Cardiac fibroblast (primary cell): ENCODE data around the gene SLC38A4.

Experiments
- DNase-seq, 2 donors: peaks; one replicate each; pipeline versions ENCODE4 v3.0.0 to v3.0.0-alpha.2; 2010; ENCODE audit warnings: low read depth in 2 of 2
- H3K4me3 ChIP-seq, 2 donors: replicated peaks in 1 of 2; 1 replicate in 1 of 2; 2 replicates in 1 of 2; pipeline ENCODE4 v1.5.1; 2011; ENCODE audit warnings: low read depth in 2 of 2, low read length in 2 of 2, mild to moderate bottlenecking in 2 of 2, moderate library complexity in 1 of 2
- TF ChIP-seq, protein P1 (sequence below): IDR thresholded peaks from one replicate; pipeline ENCODE4 v1.5.1; 2011; ENCODE audit warnings: low read depth, mild to moderate bottlenecking, low read length, inconsistent platforms

Gene SLC38A4

DNA sequence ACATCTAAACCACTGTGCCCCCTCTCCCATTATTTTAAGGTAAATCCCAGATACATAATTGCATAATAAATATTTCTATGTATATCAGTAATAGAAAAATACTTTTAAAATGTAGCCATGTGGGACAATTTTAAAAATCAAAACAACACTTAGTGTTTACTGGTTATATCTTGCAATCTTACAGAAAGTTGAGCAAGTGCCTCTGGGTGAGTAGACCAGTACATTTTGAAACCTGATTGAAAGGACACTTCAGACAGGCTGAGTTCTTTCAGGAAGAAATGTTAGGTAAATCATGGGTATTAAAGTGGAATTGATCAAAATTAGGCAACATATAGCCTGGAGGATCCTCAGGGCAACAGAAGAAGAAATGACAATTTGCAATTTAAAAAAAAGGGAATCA is 7.2 kb downstream of the SLC38A4 start:
- H3K4me3 ChIP-seq = no peak overlapping the region
- TF ChIP-seq, protein P1, sequence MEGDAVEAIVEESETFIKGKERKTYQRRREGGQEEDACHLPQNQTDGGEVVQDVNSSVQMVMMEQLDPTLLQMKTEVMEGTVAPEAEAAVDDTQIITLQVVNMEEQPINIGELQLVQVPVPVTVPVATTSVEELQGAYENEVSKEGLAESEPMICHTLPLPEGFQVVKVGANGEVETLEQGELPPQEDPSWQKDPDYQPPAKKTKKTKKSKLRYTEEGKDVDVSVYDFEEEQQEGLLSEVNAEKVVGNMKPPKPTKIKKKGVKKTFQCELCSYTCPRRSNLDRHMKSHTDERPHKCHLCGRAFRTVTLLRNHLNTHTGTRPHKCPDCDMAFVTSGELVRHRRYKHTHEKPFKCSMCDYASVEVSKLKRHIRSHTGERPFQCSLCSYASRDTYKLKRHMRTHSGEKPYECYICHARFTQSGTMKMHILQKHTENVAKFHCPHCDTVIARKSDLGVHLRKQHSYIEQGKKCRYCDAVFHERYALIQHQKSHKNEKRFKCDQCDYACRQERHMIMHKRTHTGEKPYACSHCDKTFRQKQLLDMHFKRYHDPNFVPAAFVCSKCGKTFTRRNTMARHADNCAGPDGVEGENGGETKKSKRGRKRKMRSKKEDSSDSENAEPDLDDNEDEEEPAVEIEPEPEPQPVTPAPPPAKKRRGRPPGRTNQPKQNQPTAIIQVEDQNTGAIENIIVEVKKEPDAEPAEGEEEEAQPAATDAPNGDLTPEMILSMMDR = no peak
- DNase-seq = no peak

DNA sequence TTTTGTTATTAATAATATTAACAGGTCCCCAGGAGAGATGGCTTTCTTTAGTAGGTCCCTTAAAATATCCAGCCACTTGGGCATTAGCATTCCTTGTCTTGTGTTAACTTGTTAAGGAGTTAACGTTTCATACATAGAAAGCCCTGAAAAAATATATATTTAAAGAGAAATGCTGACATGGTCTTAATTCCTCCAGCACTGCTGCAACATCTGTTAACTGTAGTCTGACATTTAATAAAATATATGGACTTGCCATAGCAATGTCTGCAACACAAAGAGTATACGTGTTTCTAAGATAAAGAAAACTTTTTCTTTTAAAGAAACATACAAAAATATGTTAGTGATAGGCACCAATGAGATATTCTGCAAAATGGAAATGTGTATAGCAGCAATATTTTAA is 10.0 kb downstream of the SLC38A4 start:
- TF ChIP-seq, protein P1 = no peak

DNA sequence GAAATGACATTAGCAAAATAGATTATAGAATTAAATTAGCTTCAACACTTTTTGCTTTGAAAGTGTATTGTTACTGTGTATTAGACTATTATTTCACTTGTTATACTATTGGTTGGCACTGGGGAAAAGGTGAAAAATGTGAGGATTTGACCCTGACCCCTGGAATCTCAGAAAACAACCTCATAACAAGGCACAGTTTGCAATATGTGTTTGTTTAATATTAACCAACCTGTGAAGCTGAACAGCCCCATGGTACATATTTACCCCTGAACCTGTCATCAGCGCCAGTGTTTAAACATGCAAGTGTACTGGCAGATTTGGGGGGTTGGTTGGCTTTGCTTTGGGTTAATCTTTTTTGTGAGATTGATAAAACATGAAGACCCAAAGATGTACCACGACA is 11.7 kb downstream of the SLC38A4 start:
- no peak overlapping the region for H3K4me3 ChIP-seq
- TF ChIP-seq, protein P1 = no peak
- no peak for DNase-seq

More for the DNA sequence above, 10.0 kb downstream of the SLC38A4 start:
- no peak for DNase-seq
- no peak overlapping the region for H3K4me3 ChIP-seq

DNA sequence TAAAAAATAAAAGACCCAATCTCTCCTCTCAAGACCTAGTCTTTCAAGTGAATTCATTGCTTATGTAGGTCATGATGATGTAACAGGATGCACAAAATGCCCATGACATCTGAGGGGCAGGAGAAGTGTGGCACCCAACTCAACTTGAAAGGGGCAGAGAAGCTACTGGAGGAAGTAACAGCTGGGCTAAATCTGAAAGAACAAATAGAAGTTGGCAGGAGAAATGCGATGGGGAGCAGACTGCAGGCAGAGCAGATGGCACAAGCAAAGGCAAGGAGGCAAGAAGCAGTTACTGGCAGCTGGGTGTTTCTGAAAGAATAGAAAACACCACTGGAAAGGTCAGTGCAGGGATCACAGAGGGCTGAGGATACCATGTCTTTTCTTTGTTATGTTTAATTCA is 14.6 kb downstream of the SLC38A4 start:
- H3K4me3 ChIP-seq = no peak overlapping the region
- TF ChIP-seq, protein P1 = no peak
- no peak for DNase-seq

DNA sequence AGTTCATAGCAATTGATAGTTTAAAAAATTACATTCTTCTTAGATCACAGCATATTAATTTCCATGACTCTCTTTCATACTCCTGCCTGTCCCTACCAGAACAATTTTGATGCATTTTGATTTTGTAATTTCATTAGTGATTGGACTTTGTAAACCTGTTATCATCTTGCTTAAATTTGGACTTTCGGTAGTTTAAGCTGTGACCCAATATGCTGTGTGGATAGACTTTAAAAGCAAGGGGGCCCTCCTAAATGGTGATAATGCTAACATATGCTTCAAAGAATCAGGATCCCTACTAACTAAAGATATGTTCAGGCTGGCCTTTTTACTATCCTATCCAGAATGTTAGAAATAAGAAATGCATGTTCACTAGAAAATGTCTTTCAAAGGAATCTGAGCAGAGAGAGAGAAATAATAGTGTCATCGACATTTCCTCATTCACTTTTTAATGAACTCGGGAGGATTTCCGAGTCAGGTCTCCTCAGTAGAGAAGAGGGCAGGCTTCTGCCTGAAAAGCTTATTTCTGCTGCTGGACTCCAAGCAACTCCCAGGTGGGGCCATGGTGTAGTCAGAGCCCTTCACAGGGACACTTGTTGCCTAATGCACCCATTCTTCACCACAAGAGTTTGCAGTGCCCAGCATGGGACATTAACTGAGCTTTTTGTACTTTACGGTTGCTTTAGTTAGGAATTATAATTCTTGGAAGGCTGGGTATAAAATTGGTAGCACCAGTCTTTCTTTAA is 16.7 kb downstream of the SLC38A4 start:
- H3K4me3 ChIP-seq = no peak overlapping the region
- TF ChIP-seq, protein P1 = no peak
- no peak for DNase-seq

DNA sequence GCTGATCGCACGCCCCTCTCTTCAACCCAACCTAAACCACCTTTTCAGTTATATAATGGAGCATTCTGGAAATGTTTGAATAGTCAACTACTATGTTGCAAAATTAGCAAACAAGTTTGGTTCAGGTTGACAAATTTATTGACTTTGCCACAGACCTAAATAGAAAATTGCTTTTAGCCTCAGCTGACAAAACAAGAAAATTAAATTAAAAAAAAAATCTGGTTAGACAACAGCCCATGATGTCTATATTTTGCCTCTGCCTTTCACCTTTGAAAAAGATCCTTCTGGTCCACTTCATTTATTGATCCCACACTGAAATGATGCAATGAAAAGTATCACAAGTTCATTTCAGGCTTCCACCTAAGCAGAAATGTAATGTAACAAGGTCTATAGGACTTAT is 17.5 kb downstream of the SLC38A4 start:
- TF ChIP-seq, protein P1 = no peak
- H3K4me3 ChIP-seq = no peak overlapping the region
- DNase-seq = no peak

DNA sequence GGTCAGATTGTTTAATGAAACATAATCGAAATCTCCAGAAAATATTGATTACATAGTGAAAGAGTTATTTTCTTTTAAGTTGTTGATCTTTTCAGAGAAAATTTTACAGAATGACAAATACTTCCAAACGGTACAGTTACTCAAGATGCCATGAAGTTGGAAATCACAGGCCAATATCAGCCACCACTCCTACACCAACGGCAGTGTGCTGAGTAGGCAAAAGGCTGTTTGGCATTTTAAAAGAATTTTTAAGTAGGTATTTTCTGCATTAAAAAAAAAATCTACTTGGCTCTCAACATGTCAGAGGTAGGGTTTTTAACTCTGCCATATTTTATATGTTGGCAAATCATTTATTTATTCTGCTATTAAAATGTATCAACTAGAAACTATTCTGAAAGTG is 21.7 kb downstream of the SLC38A4 start:
- TF ChIP-seq, protein P1 = no peak
- no peak overlapping the region for H3K4me3 ChIP-seq
- DNase-seq = no peak
